ENCODE measurements around the gene CRELD2. TPM values are rescaled to one million over a fixed set of nuclear protein-coding genes. Genes with fewer than 3 reads are reported as not detected.

The CRELD2 gene
- polyA plus RNA-seq, 4 donors = 25.4 to 38.3 (median 29.0) TPM

GRCh38 chr22:49955581-49956417 is 37.4 kb downstream of the CRELD2 start:
- no peak for DNase-seq (ENCODE audit: low read depth in 4 of 4, low spot score in 3 of 4)

GRCh38 chr22:49956418-49956770 is 38.0 kb downstream of the CRELD2 start:
- no peak for DNase-seq (ENCODE audit: low read depth in 4 of 4, low spot score in 3 of 4)

- DNase-seq (ENCODE audit: low read depth in 4 of 4, low spot score in 3 of 4) = no peak
These were observed 38.7 kb downstream of the CRELD2 start for GRCh38 chr22:49956914-49957825.

- no peak for DNase-seq (ENCODE audit: low read depth in 4 of 4, low spot score in 3 of 4)
These were observed 39.5 kb downstream of the CRELD2 start for GRCh38 chr22:49957826-49958365.

- DNase-seq (ENCODE audit: low read depth in 4 of 4, low spot score in 3 of 4) = no peak
These were observed 40.0 kb downstream of the CRELD2 start for GRCh38 chr22:49958366-49958921.

GRCh38 chr22:49958931-49959781 is 40.7 kb downstream of the CRELD2 start:
- no peak for DNase-seq (ENCODE audit: low read depth in 4 of 4, low spot score in 3 of 4)

- DNase-seq (ENCODE audit: low read depth in 4 of 4, low spot score in 3 of 4) = no peak
These were observed 41.3 kb downstream of the CRELD2 start for GRCh38 chr22:49959782-49960158.

GRCh38 chr22:49960159-49961004 is 41.9 kb downstream of the CRELD2 start, which contains the start of gene PIM3:
TSS of gene PIM3 (plus strand) at chr22:49960772. CDS start at chr22:49960948, 176 bp downstream.
- DNase-seq (ENCODE audit: low read depth in 4 of 4, low spot score in 3 of 4) = peak; percentile 87 to 93 (median 92)

GRCh38 chr22:49961005-49961600 is 42.7 kb downstream of the CRELD2 start:
- DNase-seq (ENCODE audit: low read depth in 4 of 4, low spot score in 3 of 4) = no peak

- no peak for DNase-seq (ENCODE audit: low read depth in 4 of 4, low spot score in 3 of 4)
These were observed 43.2 kb downstream of the CRELD2 start for GRCh38 chr22:49961601-49962011.

- peak in 3 of 4 donors; percentile 74 to 80 (median 74) for DNase-seq (ENCODE audit: low read depth in 4 of 4, low spot score in 3 of 4)
These were observed 43.7 kb downstream of the CRELD2 start for GRCh38 chr22:49962012-49962750.

- no peak for DNase-seq (ENCODE audit: low read depth in 4 of 4, low spot score in 3 of 4)
These were observed 44.6 kb downstream of the CRELD2 start for GRCh38 chr22:49962751-49963646.

- DNase-seq (ENCODE audit: low read depth in 4 of 4, low spot score in 3 of 4) = no peak
These were observed 45.2 kb downstream of the CRELD2 start for GRCh38 chr22:49963647-49964026.

GRCh38 chr22:49964136-49965090 is 46.0 kb downstream of the CRELD2 start:
- no peak for DNase-seq (ENCODE audit: low read depth in 4 of 4, low spot score in 3 of 4)

- DNase-seq (ENCODE audit: low read depth in 4 of 4, low spot score in 3 of 4) = no peak
These were observed 46.9 kb downstream of the CRELD2 start for GRCh38 chr22:49965091-49966040.
